M059J (cell line): ENCODE results near the gene KREMEN1. TPM values are rescaled to one million over a fixed set of nuclear protein-coding genes. Genes with fewer than 3 reads are reported as not detected.
"Not testable (repeated sequence)": the region's sequence is repeated elsewhere in the genome, so short reads cannot be mapped to it uniquely, and the experiment has no call there.

Experiments used
- DNase-seq: peaks from one replicate; pipeline ENCODE4 v3.0.0-alpha.2; 2012; ENCODE audit warnings: low read depth
- total RNA-seq: library from RNA; depleted of rRNA; stranded (reverse); fragments of >200 nt; shearing (Covaris generic); gene quantifications from 2 replicates; pipeline ENCODE4 v1.2.3, GENCODE V29; 2014; rRNA removed

KREMEN1 gene, protein sequence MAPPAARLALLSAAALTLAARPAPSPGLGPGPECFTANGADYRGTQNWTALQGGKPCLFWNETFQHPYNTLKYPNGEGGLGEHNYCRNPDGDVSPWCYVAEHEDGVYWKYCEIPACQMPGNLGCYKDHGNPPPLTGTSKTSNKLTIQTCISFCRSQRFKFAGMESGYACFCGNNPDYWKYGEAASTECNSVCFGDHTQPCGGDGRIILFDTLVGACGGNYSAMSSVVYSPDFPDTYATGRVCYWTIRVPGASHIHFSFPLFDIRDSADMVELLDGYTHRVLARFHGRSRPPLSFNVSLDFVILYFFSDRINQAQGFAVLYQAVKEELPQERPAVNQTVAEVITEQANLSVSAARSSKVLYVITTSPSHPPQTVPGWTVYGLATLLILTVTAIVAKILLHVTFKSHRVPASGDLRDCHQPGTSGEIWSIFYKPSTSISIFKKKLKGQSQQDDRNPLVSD
- 3.7 and 6.8 TPM in 2 replicates for total RNA-seq

DNA sequence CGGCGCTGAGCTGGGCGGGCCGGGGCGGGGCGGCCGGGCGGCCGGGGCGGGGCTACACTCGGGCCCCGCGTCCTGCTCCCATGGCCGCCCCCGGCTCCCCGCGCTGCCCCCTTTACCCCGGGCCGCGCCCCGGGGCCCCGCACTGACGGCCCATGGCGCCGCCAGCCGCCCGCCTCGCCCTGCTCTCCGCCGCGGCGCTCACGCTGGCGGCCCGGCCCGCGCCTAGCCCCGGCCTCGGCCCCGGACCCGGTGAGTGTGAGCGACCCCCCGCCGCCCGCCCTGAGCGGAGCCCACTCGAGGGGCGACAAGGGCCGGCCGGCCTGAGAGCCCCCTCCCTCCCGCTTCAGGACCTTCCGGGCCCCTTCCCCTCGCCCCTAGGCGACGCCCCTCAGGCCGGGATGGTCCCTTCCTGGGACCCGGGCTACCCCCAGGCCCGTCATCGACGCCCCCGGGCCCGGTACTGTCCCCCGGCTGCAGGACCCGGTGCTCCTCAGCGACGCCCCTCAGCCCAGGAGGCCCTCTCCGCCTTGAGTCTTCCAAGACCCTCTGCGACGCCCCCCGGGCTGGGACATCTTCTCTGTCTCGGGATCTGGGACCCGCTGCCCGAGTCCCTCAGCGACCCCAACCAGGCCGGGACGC lies at the start of gene KREMEN1:
KREMEN1 (plus strand) TSS at position 57 of the 639 bp plus-strand sequence; CDS start at position 153, 96 bp downstream.
- DNase-seq = no peak

DNA sequence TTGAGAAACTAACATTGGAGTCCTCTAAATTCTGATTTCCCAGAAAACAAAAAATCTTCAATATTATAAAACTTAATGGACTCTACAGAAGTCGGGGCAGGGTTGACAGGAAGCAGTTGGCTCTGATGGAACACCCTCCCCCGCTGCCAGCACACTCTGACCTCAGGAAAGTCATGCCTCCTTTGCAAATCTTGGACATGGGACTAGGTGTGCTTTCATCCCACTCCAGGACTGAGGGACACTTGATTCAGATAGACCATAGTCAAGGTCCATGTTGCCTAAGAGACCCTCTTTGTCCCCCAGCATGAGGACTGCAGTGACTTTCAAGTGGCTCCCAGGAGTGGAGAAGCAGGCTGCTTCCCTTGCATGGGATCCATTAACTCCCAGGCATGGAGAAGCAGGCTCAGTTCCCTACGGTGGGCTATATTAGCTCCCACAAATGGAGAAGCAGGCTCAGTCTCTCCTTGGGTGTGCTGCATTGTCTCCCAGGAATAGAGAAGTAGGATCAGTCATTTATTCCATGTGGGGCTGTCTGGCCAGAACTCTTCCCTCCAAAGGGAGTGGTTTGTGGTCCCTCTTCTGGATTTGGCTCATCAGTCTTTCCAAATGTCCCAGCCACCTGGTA lies 49.6 kb upstream of the KREMEN1 start:
- no peak for DNase-seq

DNA sequence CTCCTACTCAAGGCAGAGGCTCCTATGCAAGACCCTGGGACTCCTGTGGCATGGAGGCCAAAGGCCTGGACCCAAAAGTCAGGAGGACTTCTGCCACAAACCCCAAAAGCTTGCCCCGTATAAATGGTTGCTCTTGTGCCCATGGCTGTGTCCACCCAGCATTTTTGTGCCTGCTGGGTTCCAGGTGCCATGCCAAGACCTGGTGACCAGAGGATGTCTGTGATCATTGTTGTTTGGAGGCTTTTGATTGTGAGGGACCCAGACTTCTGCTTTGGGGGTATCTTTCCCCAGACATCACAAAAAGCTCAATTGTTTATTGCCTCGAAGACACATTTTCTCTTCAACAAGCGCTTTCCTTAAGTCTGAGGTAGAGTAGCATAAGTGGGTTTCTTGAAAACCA lies 46.3 kb upstream of the KREMEN1 start:
- no peak for DNase-seq

DNA sequence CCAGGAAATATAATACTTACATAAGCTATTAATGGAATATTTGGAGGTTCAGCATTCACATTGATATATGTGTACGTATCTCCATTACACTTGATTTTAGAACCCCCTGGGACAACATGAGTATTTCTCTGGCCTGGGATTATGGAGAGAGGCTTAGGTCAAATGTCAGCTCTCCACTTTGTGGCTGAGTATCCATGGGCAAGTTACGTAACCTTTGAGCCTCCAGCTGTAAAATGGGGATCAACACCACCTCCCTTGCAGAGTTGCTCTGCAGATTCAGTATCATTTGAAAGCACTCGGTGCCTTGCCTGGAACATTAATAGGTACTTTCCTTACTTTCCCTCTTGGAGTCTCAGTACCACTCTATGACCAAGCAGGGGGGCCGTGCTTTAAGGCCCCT lies 44.4 kb upstream of the KREMEN1 start:
- DNase-seq = no peak

DNA sequence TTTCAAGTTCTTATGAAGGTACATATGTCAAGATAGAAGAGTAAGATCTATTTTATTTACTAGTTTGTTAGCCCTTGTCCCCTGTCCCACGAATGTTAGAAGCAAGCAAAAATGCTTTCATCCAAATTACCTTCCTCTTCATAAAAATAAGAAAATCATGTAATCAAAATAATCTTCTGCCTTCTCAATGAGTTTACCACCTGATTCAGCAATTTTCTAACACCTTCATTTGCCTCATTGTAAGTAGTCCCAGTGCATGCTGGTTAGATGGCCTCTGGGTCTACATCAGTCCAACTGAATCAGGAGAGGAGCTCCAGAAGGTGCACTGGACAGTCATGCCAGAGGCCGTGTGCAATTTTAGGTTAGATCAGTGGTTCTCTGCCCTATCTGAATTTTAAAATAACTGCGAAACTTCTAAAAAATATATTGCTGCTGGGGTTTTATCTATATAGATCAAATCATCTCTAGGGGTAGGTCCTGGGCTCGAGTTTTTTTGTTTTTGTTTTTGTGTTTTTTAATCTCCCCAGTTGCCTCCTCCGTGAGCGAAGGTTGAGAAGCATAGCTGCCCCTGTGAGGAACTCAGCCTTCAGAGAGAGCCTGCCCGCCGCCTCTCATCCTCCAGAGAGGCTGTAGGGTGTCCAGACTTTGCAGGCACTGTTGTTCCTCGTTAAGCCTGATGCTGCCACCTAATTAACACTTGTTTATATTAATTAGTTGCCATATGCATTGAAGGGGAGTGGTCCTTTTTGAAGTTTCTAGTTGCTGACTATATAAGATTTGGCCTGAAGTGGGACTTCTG lies 43.4 kb upstream of the KREMEN1 start:
- no peak for DNase-seq

DNA sequence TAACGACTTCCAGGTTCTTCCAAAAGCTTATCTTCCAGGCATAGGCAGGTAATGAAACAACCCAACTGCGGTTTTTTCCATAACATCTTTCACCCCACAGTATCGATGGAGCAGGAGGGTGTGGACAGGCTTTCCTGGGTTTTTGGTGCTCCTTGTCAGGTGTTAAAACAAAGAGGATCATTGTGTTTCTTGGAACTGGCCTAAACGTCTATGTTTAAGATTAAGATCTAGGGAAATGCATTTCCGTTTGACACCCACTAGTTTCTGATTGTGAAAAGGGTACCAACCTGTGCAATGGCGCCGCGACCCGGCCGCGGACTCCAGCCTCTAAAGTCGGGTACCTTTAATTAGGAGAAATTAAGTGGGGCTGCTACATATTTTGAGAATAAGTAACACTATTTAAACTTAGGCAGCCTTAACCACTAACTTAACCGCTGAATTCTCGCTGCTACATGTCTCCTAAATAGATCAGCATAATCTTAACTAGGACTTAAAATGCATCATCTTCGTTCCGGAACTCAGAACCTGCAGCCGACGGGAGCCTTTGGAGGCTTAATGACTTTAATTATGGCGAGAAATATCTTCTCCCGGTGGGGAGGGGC lies 42.7 kb upstream of the KREMEN1 start:
- peak; percentile 79 for DNase-seq

DNA sequence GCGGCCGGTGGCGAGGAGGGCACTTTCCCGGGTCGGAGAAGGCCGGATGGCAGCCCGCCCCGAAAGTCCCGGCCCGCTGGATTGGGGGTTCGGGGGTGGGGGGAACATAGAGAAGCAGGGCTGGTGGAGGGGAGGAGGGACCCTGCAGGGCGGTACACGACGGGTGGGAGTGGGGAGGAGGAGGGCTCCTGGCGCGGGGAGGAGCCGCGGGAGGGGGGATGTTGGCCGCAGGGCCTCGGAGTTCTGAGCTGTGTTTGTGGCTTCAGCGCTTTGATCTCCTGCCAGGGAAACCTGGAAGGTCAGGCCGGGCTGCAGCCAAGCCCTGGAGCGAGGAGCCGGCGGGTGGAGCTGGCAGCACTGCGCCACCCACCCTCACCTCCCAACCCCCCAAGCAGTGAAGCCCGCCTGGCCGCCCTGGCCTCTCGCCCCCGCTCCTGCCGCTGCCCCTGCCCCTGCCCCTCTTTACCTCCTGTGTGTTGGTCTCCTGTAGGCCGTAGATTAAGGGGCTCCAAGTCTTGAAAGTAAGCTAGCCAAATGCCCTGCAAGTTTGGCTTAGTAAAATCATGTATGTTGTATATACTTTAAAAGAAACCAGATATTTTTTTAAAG lies 42.1 kb upstream of the KREMEN1 start:
- DNase-seq = peak; percentile 90

DNA sequence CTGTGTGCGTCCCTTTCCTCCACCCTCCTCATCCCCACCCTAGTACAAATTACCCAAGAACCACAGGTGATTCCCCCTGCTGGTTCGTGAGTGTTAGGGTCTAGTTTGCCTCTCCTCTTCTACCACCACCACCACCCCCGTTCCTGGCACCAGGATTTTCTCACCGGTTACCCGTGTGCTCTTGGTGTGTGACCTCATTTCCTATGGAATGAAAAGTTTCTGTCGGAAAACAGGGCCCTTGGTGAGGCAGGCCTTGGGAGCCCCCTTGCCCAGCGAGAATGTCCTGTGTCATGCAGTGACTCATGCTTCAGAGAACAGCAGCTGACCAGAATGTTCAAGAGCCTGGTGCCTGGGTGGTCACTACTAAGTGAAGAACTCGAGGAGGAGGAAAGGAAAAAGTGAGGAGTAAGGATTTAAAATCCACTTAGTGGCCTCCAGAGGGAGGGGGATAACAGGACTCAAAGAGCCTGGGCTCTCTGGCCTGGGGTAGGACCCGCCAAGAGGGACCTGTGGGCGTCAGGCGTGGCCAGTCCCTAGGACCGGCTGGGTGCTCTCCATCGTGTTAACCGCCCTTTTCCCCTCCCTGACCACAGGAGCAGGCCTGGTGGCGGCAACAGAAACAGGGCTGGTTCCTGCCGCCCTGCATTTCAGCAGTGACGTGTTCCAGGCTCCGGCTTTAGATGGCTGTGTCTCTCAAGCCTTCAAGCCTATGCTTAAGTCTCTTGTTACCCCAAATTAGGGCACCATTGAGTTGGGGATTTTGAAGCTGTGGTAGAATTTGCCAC lies 41.4 kb upstream of the KREMEN1 start:
- DNase-seq = peak; percentile 99

DNA sequence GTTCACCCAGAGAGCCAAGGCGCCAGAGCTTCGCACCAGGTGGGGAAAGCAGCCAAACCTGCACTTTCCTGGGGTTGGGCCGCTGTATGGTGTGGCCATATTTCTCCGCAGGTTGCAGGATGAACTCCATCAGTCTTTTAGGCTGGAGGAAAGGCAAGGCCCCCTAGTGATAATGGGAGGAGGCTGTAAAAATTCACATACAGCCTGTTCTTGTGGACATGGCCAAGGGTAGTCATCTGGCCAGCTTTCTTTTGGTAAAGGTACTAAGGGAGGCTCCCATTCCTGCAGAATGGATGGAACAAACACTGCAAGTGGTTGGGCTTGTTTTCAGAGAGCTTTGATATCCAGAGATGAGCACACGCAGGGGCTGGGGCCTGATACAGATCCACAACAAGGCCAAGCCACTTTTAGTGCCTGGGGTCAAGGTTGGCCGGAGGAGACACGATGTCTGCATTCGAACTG lies 40.8 kb upstream of the KREMEN1 start:
- no peak for DNase-seq

DNA sequence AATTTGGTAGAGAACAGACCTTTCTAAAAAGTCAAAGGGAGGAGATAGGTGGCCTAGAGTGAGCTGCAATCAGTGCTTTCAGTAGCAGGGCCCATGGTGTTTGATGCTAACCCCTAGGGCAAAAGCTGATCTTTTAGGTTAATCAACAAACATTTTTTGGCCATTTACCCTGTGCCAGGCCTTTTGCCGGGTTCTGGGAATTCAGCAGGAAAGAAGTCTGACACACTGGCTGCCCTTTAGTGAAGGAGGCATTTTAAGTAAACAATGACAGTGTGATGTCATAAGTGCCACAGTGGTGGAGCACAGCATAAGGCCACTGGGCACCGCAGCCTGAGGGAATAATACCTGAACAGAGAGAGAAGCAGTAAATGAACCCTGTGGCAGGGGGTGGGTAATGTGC lies 40.3 kb upstream of the KREMEN1 start:
- DNase-seq = peak; percentile 85

DNA sequence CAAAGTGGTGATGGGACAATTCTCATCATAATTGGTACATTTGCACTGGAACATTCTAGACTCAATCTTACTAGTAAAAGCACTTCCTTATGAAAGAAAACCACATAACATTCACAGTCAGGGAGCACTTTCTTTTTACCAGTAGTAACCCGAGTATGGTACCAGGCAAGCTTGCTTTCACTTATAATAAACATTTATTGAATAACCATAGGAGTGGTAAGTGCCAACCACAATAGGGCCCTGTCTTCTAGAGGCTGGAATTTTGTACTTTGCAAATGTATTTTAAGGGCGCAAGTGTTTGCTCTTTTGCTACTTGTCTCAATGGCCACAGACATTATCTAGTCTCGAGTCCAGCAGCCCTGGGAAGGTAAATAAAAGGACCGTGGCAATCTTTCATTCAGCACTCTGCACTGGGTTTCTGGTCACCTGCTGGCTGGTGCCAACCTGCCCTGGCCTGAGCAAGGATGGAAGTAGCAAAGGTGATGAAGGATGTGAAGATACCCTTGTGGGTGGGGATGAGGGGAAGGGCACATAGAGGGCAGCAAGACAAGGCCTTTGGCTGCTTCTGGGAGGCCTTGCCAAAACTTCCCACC lies 35.4 kb upstream of the KREMEN1 start:
- DNase-seq = no peak

DNA sequence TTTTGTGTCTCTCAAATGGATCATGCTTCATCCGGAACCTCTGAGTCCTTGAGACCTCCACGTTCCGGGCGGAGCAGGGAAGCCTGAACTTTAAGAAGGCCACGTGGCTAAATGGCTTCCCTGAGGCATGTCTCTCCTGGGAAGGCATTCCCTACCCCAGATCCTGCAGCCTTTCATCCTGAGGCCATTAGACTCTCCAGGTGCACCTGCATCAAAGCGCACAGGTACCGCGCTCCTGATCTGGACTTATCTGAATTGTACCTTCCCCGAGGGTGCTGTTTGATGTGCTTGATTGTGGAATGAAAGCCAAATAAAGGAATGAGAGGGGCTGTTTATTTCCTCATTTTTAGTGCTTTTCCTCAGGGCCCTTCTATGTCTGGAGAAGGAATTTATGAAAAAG lies 33.7 kb upstream of the KREMEN1 start:
- DNase-seq = no peak

DNA sequence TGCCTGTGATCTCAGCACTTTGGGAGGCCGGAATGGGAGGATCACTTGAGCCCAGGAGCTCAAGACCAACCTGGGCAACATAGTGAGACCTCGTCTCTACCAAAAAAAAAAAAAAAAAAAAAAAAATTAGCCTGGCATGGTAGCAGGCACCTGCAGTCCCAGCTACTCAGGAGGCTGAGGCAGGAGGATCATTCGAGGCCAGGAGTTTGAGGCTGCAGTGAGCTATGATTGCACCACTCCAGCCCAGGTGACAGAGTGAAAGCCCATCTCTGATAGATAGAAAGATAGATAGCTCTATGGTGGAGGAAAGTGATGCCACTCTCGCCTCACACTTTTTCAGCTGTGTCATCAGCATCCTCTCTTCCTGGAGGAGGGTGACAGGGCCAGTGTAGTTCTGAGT lies 33.2 kb upstream of the KREMEN1 start:
- DNase-seq = not testable (repeated sequence)

DNA sequence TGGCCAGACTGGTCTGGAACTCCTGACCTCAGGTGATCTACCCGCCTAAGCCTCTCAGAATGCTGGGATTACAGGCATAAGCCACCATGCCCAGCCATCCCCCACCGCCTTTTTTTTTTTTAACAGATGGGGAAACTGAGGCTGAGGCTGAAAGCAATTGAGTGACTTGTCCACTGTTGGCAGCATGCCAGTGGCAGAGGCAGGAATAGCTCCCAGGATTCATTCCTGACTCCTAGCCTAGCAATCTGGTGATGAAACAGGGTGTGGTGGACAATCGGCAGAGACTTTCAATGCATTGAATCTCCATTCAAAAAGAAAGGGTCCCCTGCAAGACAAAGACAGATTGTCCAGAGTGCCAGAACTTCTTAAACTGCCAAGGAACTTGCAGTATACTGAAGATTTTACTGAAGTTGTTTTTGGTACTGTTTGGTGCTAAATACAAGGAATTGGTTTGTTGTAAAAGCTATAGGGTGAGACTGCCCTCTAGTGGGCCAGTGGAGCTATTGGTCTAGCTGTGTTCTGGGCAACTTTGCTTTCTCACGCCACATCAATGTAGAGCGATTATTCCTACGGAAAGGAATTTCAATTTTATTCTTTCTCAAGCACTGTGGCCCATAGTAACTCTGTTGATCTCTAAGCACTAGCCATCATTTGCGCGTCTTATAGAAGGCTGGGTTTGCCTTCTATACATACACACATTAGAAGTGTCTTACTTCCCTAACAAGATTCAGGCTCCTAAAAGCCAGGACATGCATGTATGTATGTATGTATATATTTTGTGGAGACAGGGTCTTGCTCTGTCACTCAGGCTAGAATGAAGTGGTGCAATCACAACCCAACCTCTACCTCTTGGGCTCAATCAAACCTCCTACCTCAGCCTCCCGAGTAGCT lies 32.2 kb upstream of the KREMEN1 start:
- DNase-seq = peak; percentile 80

DNA sequence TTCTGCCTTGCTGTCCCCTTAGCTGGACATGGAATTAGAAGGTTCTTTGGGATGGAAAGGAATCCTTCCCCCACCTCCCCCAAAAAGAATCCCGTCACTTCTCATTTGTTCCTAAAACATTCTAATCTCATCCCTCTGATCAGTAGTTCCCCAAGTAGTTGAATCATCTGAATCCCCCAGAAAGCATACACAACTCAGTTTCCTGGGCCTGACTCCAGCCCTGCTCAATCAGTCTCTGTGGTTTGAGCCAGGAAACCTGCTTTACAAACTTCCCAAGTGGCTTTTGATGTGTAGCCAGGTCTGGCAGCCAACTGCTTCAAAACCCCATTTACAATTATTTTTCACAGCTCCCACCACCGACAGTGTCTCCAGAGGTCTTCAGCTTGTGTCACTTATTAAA lies 31.4 kb upstream of the KREMEN1 start:
- peak; percentile 74 for DNase-seq

DNA sequence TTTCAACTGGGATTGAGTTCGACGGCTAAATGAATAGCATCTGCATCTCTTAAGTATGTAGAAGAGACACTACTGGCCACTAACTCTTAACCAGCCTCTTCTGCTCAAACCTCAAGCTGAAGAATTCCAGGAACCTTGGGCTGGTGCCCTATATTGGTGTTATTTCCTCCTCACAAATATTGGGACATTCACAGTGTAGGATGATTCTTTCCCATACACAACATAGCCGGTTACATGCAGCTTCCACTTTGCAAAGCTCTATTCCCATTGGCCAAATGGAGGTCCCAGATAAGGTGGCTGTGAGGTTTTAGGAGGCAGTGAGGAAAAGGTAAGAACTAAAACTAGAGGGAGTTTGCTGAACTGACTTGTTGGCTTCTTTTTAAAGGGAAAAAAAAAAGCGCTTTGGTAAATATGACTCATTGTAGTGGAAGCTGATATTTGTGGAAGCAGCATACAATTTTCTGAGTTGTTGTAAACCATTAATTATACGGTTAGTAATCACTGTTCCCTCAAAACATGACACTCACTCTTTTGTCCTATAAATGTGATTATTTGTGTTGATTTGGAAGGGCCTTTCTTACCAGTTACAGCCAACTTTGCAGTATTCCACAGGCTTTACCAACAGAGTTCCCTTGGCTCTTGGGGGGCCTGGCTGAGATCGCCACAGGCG lies 28.8 kb upstream of the KREMEN1 start:
- DNase-seq = peak; percentile 74

DNA sequence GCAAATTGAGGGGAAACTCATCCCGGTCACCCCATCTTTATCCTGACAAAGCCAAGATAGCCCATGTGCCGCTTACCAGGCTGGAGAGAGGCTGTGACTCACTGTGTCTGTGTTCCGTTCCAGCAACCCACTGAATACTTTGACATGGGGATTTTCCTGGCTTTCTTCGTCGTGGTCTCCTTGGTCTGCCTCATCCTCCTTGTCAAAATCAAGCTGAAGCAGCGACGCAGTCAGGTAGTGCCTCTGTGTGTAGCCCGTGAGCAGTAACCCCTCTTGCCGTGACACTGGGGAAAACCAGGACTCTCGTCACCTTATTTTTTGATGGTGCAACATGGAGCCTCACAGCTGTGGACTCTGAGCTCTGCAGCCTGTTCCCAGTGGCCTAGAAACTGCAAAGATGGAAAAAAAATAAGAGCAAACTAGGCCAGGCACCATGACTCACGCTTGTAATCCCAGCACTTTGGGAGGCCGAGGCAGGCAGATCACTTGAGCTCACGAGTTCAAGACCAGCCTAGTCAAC lies 28.1 kb upstream of the KREMEN1 start:
- peak; percentile 83 for DNase-seq
